NCI-H1092 (cell line): ENCODE results near the gene HBP1.
"Not testable (repeated sequence)": the region's sequence is repeated elsewhere in the genome, so short reads cannot be mapped to it uniquely, and the experiment has no call there.

Experiments
- DNase-seq: peaks from one replicate; lab custom pipeline; 2025; lab: John Stamatoyannopoulos, UW

Gene HBP1

GRCh38 chr7:107228291-107228690, 59.5 kb downstream of the HBP1 start:
- no peak for DNase-seq

GRCh38 chr7:107230334-107230733, 61.5 kb downstream of the HBP1 start:
- no peak for DNase-seq

- DNase-seq: no peak
These were observed 63.8 kb downstream of the HBP1 start for GRCh38 chr7:107232568-107233090.

- no peak for DNase-seq
These were observed 64.4 kb downstream of the HBP1 start for GRCh38 chr7:107233174-107233573.

- no peak for DNase-seq
These were observed 65.2 kb downstream of the HBP1 start for GRCh38 chr7:107233981-107234380.

- no peak for DNase-seq
These were observed 65.6 kb downstream of the HBP1 start for GRCh38 chr7:107234436-107234835.

GRCh38 chr7:107236862-107237261, 68.1 kb downstream of the HBP1 start:
- no peak for DNase-seq

GRCh38 chr7:107237451-107237850, 68.6 kb downstream of the HBP1 start:
- no peak for DNase-seq

GRCh38 chr7:107242267-107242666, 73.5 kb downstream of the HBP1 start:
- no peak for DNase-seq

- no peak for DNase-seq
These were observed 75.8 kb downstream of the HBP1 start for GRCh38 chr7:107244613-107245012.

GRCh38 chr7:107246836-107247235, 78.0 kb downstream of the HBP1 start:
- not testable (repeated sequence) for DNase-seq

GRCh38 chr7:107248551-107249316, 79.9 kb downstream of the HBP1 start:
- no peak for DNase-seq

- no peak for DNase-seq
These were observed 83.2 kb downstream of the HBP1 start for GRCh38 chr7:107251963-107252362.
